GM12873 (cell line): ENCODE data around the gene ARHGEF12.

Experiments
- TF ChIP-seq, protein P1 (sequence below): IDR thresholded peaks from 2 replicates; pipeline ENCODE4 v1.5.1; 2012; ENCODE audit warnings: low read depth, mild to moderate bottlenecking, moderate library complexity, low read length, control low read depth; ENCODE audit not compliant: insufficient read depth; ENCODE audit errors: missing control alignments

ARHGEF12 gene

DNA sequence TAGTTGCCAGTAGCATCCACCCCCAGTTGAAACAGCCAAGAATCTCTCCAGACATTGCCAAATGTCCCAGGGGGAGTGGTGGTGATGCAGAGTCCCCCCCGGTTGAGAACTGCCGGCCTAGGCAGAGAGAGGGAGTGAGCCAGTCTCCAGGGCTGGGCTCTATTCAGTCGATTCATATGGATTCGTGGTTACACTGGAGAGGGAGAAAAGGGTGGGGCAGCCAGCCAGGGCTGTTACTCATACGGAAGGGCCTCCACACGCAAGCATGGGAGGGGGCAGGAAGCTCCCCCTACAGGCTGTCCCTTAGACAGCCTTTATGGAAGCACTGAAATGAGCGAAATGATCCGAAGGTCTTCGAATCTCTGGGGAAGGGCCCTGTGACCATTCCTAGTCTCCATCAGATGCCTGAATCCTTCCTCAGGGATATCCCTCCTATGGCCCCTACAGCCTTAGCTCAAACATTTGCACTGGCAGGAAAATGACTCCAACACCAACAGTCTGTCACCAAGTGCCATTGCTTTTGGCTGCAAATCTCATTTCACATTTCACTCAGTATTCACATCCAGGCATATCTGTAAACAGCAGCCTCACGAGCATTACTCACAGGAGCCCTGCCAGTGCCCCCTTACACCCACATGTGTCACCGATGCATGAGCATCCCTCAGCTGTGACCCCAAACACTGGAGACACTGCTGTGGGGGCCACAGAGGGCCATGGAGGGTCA lies 29.5 kb upstream of the ARHGEF12 start:
- TF ChIP-seq, protein P1, sequence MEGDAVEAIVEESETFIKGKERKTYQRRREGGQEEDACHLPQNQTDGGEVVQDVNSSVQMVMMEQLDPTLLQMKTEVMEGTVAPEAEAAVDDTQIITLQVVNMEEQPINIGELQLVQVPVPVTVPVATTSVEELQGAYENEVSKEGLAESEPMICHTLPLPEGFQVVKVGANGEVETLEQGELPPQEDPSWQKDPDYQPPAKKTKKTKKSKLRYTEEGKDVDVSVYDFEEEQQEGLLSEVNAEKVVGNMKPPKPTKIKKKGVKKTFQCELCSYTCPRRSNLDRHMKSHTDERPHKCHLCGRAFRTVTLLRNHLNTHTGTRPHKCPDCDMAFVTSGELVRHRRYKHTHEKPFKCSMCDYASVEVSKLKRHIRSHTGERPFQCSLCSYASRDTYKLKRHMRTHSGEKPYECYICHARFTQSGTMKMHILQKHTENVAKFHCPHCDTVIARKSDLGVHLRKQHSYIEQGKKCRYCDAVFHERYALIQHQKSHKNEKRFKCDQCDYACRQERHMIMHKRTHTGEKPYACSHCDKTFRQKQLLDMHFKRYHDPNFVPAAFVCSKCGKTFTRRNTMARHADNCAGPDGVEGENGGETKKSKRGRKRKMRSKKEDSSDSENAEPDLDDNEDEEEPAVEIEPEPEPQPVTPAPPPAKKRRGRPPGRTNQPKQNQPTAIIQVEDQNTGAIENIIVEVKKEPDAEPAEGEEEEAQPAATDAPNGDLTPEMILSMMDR = peak; percentile 5

DNA sequence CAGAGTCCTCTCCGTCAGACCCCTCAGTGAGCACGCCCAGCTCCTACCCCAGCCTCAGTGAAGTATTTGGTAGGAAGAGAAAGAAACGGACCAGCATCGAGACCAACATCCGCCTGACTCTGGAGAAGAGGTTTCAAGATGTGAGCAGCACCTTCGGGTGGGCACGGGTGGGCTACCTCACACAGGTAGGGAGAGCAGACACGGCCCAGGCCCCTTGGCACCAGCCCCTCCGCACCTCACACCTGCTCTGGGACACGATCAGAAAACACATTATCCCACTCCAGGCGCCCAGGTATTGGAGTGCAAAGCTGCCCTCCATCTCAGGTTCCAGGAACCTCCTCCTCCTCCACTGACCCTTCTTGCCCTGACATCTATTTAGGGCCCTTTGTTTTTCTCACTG lies 28.7 kb upstream of the ARHGEF12 start:
- TF ChIP-seq, protein P1 = no peak

GRCh38 chr11:120308081-120308480 lies 28.1 kb upstream of the ARHGEF12 start:
- TF ChIP-seq, protein P1 = no peak

GRCh38 chr11:120310870-120311269 lies 25.3 kb upstream of the ARHGEF12 start:
- TF ChIP-seq, protein P1 = no peak

- TF ChIP-seq, protein P1 = no peak
Observed at GRCh38 chr11:120314861-120315260, 21.4 kb upstream of the ARHGEF12 start.

DNA sequence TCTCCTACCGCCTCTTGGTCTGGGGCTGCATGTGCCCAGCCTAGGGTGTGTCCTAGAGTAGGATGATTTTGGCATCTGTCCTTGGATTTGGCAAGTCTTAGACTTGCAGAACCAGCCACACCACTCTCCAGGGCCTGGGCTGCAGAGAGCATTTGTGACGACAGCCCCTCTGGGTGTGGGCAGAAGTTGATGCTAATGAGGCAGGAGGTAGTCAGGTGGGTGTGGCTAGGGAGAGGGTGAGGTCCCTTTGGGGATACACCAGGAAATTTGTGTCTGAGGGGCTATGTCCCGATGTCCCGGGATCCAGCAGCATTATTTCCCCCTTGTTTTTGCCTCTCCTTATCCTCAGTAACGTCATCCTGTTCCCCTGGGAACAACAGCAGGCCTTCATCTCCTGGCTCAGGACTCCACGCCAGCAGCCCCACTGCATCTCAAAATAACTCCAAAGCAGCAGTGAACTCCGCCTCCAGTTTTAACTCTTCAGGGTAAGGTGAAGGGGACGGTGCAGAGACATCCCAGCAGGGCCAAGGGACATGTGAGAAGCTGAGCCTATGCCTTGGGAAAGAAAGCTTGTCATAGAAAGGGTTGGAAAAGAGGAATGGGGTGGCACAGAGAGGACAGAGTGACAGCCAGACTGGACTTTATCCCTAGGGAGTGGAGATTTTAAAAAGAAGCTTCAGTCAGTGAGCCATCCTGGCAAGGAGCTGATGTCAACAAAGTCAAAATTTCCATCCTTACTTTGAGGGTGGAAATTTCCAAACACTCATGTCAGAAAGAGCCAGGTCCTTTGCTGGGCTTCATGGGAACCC lies 19.1 kb upstream of the ARHGEF12 start:
- TF ChIP-seq, protein P1 = no peak

DNA sequence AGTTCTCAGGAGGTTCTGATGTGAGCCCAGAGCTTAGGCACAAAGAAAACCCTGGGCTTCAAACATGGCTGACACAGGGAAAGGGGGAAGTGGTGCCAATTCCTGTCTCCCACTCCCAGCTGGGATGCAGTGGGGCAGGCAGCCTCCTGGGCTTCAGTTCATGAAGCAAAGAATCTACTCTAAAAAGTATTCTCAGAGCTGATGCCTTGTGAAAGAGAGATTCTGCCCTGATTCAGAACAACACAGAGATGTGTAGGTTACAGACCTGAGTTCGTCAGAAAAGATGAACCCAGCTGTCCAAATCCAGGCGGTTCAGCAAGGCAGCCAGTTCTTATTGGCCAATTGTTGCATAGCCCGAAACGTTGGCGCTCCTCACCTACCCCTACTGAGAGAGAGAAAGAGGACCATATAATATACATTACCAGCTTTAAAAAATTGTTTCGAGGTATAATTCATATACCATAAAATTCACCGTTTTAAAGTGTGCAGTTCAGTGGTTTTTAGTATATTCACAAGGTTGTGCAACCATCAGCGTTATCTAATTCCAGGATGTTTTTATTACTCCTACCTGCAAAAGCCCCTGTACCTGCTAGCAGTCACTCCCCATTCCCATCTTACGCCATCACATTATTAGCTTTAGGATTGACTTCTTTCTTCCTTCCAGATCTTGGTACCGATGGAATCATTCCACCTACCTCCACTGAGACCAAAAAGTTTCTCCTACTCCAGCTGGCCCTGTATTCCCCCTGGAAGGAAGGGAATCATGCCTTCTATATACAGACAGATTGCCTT lies 18.3 kb upstream of the ARHGEF12 start:
- TF ChIP-seq, protein P1 = no peak
